G401.6 (cell line): ENCODE results near the gene BRF1.

Experiments
- FAIRE-seq: peaks from 2 replicates; lab custom pipeline; 2012; peaks lifted over from hg19 to GRCh38; lab: Jason Lieb, UNC

The BRF1 gene

DNA sequence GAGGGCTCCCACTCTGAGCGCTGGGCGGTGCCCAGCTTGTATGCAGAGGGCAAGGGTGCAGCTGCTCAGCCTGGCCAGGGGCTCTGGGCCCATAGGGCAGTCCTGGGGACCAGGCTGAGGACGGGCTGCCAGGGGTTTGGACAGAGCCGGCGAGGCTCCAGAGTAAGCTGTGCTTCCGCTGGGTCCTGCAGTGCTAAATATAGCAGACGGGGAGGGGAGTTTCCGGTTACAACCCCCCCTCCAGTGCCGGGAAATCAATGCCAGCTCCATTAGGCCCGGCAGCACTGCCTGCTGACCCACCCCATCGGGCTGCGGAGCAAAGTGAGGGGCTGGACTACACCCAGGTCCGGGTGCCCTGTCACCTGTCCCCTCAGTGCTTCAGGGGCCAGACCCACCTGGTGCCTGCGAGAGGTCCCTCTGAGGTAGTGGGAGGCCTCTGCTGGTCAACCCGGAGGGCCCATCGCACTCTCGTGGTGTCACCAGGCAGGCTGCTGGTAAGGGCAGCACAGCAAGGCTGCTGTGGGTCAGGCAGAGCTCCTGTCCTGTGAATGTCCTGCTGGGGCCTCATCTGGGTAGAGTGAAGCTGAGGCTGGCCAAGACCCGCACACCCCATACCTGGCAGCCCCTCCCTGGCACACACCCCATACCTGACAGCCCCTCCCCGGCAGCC is 129.7 kb downstream of the BRF1 start:
- no peak for FAIRE-seq

- FAIRE-seq: no peak
These were observed 130.8 kb downstream of the BRF1 start for GRCh38 chr14:105169776-105170655.

DNA sequence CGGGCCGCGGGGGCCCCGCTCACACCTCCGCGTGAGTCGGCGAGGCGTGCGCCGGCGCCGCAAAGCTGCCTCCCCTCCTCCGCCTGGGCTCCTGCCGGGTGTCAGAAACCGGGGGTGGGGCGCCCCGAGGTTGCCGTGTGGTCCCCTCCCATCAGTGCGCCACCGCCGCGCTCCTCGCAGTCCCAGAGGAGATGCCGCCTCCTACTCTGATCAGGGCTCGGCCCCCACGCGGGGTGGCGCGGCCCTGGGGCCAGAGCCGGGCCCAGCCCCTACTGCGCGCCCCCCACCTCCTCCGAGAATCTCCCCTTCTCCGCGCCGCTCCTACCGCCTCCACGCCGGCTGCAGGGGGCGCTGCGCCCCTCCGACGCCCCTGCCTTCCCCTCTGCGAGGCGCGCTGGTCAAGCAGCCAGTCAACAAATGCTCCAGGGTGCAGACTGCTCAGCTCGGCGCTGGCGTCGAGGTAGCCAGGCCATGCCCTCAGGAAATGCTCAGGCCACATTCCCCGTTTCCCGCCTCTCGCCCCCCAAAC is 131.8 kb downstream of the BRF1 start:
- FAIRE-seq: no peak

DNA sequence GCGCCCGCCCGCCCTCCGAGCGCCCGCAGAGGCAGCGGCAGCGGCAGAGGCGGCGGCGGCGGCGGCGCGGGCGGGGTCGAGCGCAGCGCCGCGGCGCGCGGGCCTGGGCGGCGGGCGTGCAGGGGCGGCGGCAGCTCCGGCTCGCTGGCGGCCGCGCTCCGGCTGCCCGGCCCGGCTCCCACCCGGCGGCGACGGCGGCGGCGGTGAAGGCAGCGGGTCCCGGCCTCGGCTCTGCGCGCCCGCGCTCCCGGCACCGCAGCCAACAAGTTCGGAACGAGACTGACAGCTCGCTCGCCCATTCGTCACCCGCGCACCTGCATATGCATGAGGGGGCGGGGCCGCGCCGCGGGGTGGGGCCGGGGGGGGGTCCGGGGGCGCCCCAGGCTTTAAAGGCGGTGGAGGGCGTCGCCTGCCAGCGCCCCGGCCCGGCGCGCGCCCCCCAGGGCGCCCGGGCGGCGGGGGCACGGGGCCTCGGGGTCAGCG is 132.3 kb downstream of the BRF1 start, which contains the start of gene JAG2:
Gene JAG2 (minus strand): TSS at position 281 of the 483 bp plus-strand sequence. CDS start 356 bp downstream, outside the sequence.
- no peak for FAIRE-seq

GRCh38 chr14:105168093-105168420 is 132.7 kb downstream of the BRF1 start:
- FAIRE-seq: no peak

GRCh38 chr14:105167303-105168092 is 133.3 kb downstream of the BRF1 start:
- no peak for FAIRE-seq

GRCh38 chr14:105166571-105167302 is 134.1 kb downstream of the BRF1 start:
- FAIRE-seq: no peak

GRCh38 chr14:105165761-105166485 is 134.9 kb downstream of the BRF1 start:
- no peak for FAIRE-seq

- FAIRE-seq: no peak
These were observed 135.6 kb downstream of the BRF1 start for GRCh38 chr14:105165134-105165704.

GRCh38 chr14:105163040-105163742 is 137.6 kb downstream of the BRF1 start:
- FAIRE-seq: no peak

DNA sequence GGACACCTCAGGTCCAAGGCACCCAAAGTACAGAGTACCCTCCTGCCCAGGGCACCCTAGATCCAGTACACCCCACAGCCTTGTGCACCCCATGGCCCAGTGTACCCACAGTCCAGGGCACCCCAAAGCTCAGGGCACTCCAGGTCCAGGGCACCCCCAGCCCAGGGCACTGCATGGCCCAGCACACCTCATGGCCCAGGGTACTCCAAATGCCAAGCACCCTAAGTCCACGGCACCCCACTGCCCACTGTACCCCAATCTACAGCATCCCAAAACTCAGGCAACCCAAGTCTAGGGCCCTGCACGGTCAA is 138.2 kb downstream of the BRF1 start:
- FAIRE-seq: no peak

DNA sequence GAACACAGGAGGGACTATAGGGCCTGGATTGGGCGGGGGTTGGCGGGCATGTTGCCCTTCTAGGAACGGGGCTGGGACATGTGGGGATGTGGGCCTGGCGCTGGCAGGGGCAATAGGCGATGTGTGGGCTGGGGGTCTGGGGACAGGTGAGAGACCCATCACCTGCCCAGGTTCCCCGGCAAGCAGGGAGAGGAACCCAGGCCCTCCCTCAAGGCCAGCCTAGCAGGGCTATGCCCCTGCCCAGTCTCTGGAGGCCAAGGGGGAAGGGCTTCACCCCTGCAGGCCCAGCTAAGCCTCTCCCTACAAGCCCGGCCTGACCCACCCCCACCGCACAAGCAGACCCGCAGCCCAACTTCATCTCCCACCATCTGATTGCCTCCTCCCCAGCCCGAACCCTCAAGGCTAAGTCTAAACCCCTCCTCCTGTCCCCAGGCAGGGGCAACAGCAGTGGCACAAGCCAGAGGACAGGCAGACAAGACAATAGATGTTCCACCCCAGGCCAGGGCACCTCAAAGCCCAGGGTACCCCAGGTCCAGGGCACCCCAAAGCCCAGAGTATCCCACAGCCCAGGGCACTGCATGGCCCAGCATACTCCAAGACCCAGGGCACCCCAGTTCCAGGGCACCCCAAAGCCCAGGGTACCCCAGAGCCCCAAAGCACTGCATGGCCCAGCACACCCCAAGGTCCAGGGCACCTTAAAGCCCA is 138.7 kb downstream of the BRF1 start:
- no peak for FAIRE-seq

GRCh38 chr14:105161309-105161708 is 139.5 kb downstream of the BRF1 start:
- FAIRE-seq: no peak

DNA sequence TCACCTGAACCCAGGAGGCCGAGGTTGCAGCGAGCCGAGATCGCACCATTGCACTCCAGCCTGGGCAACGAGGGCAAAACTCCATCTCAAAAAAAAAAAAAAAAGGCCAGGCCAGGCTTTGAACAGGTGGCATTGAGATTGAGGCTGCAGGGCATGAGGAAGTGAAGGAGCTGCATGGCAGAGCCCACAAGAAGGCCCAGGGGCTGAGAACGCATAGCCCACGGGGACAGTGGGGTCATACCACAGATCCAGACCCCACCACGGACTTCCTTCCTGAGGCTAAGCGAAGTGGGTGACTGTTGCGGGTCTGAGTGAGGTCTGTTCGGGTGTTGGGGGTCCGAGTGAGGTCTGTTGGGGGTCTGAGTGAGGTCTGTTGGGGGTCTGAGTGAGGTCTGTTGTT is 140.0 kb downstream of the BRF1 start:
- no peak for FAIRE-seq

DNA sequence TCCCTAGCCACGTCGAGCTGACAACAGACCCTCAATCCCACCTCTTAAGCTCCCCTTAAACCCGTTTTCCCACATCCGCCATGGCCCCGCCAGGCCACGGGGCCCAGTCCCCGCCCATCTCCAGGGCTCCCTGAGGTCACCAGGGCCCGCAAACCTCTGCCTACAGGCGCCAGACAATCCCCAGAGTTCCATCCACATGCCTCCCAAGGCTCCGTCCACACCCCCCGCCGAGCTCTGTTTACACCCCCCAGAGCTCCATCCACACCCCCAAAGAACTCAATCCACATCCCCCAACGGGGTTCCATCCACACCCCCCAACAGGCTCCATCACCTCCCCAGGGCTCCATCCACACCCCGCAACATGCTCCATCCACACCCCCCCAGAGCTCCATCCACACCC is 141.5 kb downstream of the BRF1 start:
- no peak for FAIRE-seq
